Esophagus muscularis mucosa (tissue), 4 donors: ENCODE data around the gene CREB3. TPM values are rescaled to one million over a fixed set of nuclear protein-coding genes. Genes with fewer than 3 reads are reported as not detected.

ENCODE experiments used
- small RNA-seq, 3 donors: library from RNA; depleted of rRNA; stranded (forward); fragments of <200 nt; gene quantifications; one replicate each; pipeline ENCODE3, GENCODE V24; 2016
- total RNA-seq, 4 donors: library from RNA; depleted of rRNA; stranded (reverse); fragments of >200 nt; gene quantifications; one replicate each; pipeline versions ENCODE4 v1.1.0 to v1.2.1, GENCODE V29; 2016

Gene CREB3
- total RNA-seq, 4 donors from 2014 or later = 65.6 to 97.3 (median 85.4) TPM

Small RNAs within 50 kb of the gene (small RNA-seq; reads per million reads assigned to genes)
- 0 to 0.08 (median 0) reads per million in 3 donors for gene MIR6853

Other genes with a start within 250 kb of the CREB3 start
- gene RUSC2, start 242.6 kb upstream of the CREB3 start, total RNA-seq = 10 to 100 TPM; 48.0 to 91.2 (median 73.8) TPM
- 10 to 100 TPM; 48.2 to 80.6 (median 63.4) TPM for gene TESK1, start 127.4 kb upstream of the CREB3 start, total RNA-seq
- 1 to 10 TPM in 2 of 4 donors, not detected in 2; 1.4 to 2.2 TPM for gene CD72, start 114.3 kb upstream of the CREB3 start, total RNA-seq
- gene SIT1, start 81.7 kb upstream of the CREB3 start, total RNA-seq = under 1 TPM in 3 of 4 donors, not detected in 1; 0.40 to 0.83 (median 0.83) TPM
- 1,000 to 10,000 TPM; 1,899 to 6,162 (median 2,510) TPM for gene RMRP, start 74.6 kb upstream of the CREB3 start, total RNA-seq
- 100 to 1,000 TPM in 2 of 4 donors, 10 to 100 TPM in 2; 68.4 to 117 (median 104) TPM for gene CCDC107, start 74.4 kb upstream of the CREB3 start, total RNA-seq
- 1 to 10 TPM; 1.3 to 3.3 (median 1.7) TPM for gene ARHGEF39, start 67.5 kb upstream of the CREB3 start, total RNA-seq
- 1 to 10 TPM in 1 of 4 donors, not detected in 3; 2.2 TPM for gene CA9, start 58.7 kb upstream of the CREB3 start, total RNA-seq
- over 10,000 TPM in 3 of 4 donors, 1,000 to 10,000 TPM in 1; 8,856 to 14,576 (median 12,022) TPM for gene TPM2, start 42.7 kb upstream of the CREB3 start, total RNA-seq
- gene TLN1, start 471 bp upstream of the CREB3 start, total RNA-seq = 1,000 to 10,000 TPM in 3 of 4 donors, 100 to 1,000 TPM in 1; 934 to 1,435 (median 1,196) TPM
- 10 to 100 TPM; 44.0 to 67.8 (median 55.5) TPM for gene GBA2, start 16.6 kb downstream of the CREB3 start, total RNA-seq
- gene RGP1, start 16.6 kb downstream of the CREB3 start, total RNA-seq = 10 to 100 TPM; 22.0 to 31.8 (median 26.8) TPM
- 1 to 10 TPM in 1 of 4 donors, not detected in 3; 1.3 TPM for gene MSMP, start 21.6 kb downstream of the CREB3 start, total RNA-seq
- gene NPR2, start 58.9 kb downstream of the CREB3 start, total RNA-seq = 10 to 100 TPM; 22.0 to 35.9 (median 29.7) TPM
- gene SPAG8, start 79.6 kb downstream of the CREB3 start, total RNA-seq = 1 to 10 TPM in 1 of 4 donors, under 1 TPM in 3; 0.65 to 2.0 (median 0.83) TPM
- 10 to 100 TPM; 23.4 to 32.4 (median 27.5) TPM for gene HINT2, start 82.4 kb downstream of the CREB3 start, total RNA-seq
- gene FAM221B, start 96.1 kb downstream of the CREB3 start, total RNA-seq = not detected
- gene TMEM8B, start 96.6 kb downstream of the CREB3 start, total RNA-seq = 10 to 100 TPM in 3 of 4 donors, 1 to 10 TPM in 1; 10.0 to 27.0 (median 20.3) TPM
- gene OR13J1, start 137.7 kb downstream of the CREB3 start, total RNA-seq = not detected
- 10 to 100 TPM in 2 of 4 donors, 1 to 10 TPM in 2; 3.7 to 53.0 (median 15.6) TPM for gene HRCT1, start 173.5 kb downstream of the CREB3 start, total RNA-seq
- 1 to 10 TPM; 2.1 to 5.7 (median 2.8) TPM for gene SPAAR, start 176.8 kb downstream of the CREB3 start, total RNA-seq
- gene OR2S2, start 225.5 kb downstream of the CREB3 start, total RNA-seq = not detected